MCF 10A (cell line): ENCODE measurements around the gene H2BK1. TPM values are rescaled to one million over a fixed set of nuclear protein-coding genes. Genes with fewer than 3 reads are reported as not detected.

Experiments used
- BruUV-seq: library from RNA; stranded (reverse); fragments of 400-500 nt; replicated peaks from 2 replicates; lab custom pipeline; 2021; lab: Mats Ljungman, UMichigan
- CTCF ChIA-PET: fragments of 300-600 bp; sonication (Branson Sonifier 250); formaldehyde crosslinking; extraction: SDS; loops from one replicate; lab custom pipeline; 2021; ENCODE audit warnings: antibody characterized with exemption, inconsistent platforms; lab: Yijun Ruan, JAX
- POLR2A ChIA-PET: fragments of 300-600, 350-650 bp; sonication (Branson Sonifier 250); formaldehyde crosslinking; extraction: SDS; loops from one replicate; lab custom pipeline; 2020; ENCODE audit warnings: antibody characterized with exemption, inconsistent platforms; lab: Yijun Ruan, JAX
- DNase-seq: peaks from one replicate; pipeline ENCODE4 v3.0.0-alpha.2; 2018; ENCODE audit not compliant: unreplicated experiment
- H3K27ac Mint-ChIP-seq: one replicate; pipeline ENCODE4 v1.8.0; 2022; ENCODE audit warnings: mild to moderate bottlenecking, low read depth, mixed read lengths; ENCODE audit not compliant: unreplicated experiment
- H3K27me3 Mint-ChIP-seq: one replicate; pipeline ENCODE4 v1.8.0; 2022; ENCODE audit warnings: mixed read lengths; ENCODE audit not compliant: insufficient read depth, unreplicated experiment
- H3K36me3 Mint-ChIP-seq: one replicate; pipeline ENCODE4 v1.8.0; 2022; ENCODE audit warnings: mild to moderate bottlenecking, moderate library complexity, mixed read lengths; ENCODE audit not compliant: insufficient read depth, unreplicated experiment
- H3K4me1 Mint-ChIP-seq: one replicate; pipeline ENCODE4 v1.8.0; 2022; ENCODE audit warnings: mixed read lengths; ENCODE audit not compliant: insufficient read depth, unreplicated experiment
- H3K4me3 Mint-ChIP-seq: one replicate; pipeline ENCODE4 v1.8.0; 2022; ENCODE audit warnings: mild to moderate bottlenecking, moderate library complexity, mixed read lengths; ENCODE audit not compliant: unreplicated experiment
- H3K9me3 Mint-ChIP-seq: one replicate; pipeline ENCODE4 v1.8.0; 2022; ENCODE audit warnings: mixed read lengths; ENCODE audit not compliant: unreplicated experiment
- CTCF ChIP-seq: fragments of 200-600 bp; IDR thresholded peaks from one replicate; pipeline ENCODE4 v1.8.0; 2022; ENCODE audit warnings: antibody characterized with exemption, mild to moderate bottlenecking; ENCODE audit not compliant: unreplicated experiment
- intact Hi-C: fragments of 100-400 bp; cut with micrococcal nuclease; formaldehyde crosslinking; loops from 2 replicates; pipeline ENCODE4 v1.14.1; 2022
- total RNA-seq: library from RNA; stranded (reverse); gene quantifications from 2 replicates; pipeline ENCODE4 v1.2.3, GENCODE V29; 2022

The H2BK1 gene
- total RNA-seq, 1 experiment from 2014 or later = not detected

GRCh38 chr7:151167197-151167961 lies 42.9 kb downstream of the H2BK1 start, which contains the start of gene GBX1:
GBX1 (minus strand) TSS chr7:151167694; CDS start chr7:151167548, 146 bp downstream.
- Mint-ChIP-seq H3K36me3 (no peaks in the 10 kb centered on the region), H3K9me3 (no peaks in the 10 kb centered on the region), H3K4me3 (peak within 1 kb of the TSS; percentile 38), H3K27ac (no peak within 1 kb of the TSS), H3K27me3 (peaks cover 27% of the 10 kb centered on the region), H3K4me1 (no peaks in the 10 kb centered on the region)
- ChIA-PET POLR2A (no interaction called here), CTCF (no interaction called here)
- TF ChIP-seq CTCF = no peak
- no peak for DNase-seq
- BruUV-seq = no TSS peak
- intact Hi-C loops = no loop called here

- Mint-ChIP-seq H3K9me3 (no peaks in the 10 kb centered on the region), H3K27me3 (peaks cover 24% of the 10 kb centered on the region), H3K36me3 (no peaks in the 10 kb centered on the region), H3K4me1 (no peaks in the 10 kb centered on the region), H3K27ac (no peak overlapping the region), H3K4me3 (no peak overlapping the region)
- ChIA-PET CTCF (interaction anchor here (0.6 to 1.2 kb wide), 2 partner anchors 43 to 138 kb away, joined by 3 read pairs; no protein-coding TSS in a partner anchor), POLR2A (no interaction called here)
- BruUV-seq = no TSS peak
- intact Hi-C loops = no loop called here
- no peak for TF ChIP-seq CTCF
- DNase-seq = no peak
Observed at GRCh38 chr7:151166629-151167196, 43.6 kb downstream of the H2BK1 start.

- DNase-seq = no peak
- no TSS peak for BruUV-seq
- Mint-ChIP-seq H3K27me3 (no peaks in the 10 kb centered on the region), H3K9me3 (no peaks in the 10 kb centered on the region), H3K27ac (no peak overlapping the region), H3K4me1 (no peaks in the 10 kb centered on the region), H3K36me3 (no peaks in the 10 kb centered on the region), H3K4me3 (no peak overlapping the region)
- CTCF ChIA-PET = interaction anchor here (0.6 to 1.4 kb wide), 5 partner anchors 8 to 51 kb away, joined by 3 to 9 read pairs (median 4); no protein-coding TSS in a partner anchor
- TF ChIP-seq CTCF = no peak
- intact Hi-C loops = no loop called here
- POLR2A ChIA-PET = no interaction called here
Observed at GRCh38 chr7:151161757-151162156, 48.5 kb downstream of the H2BK1 start.

Other genes starting within 250 kb of the H2BK1 start
- gene KCNH2, start 232.2 kb downstream of the H2BK1 start, total RNA-seq = 0.09 TPM in 1 of 2 replicates, not detected in the other
- 0.20 and 0.30 TPM in 2 replicates for gene NOS3, start 219.5 kb downstream of the H2BK1 start, total RNA-seq
- 0.12 and 0.29 TPM in 2 replicates for gene ATG9B, start 186.0 kb downstream of the H2BK1 start, total RNA-seq
- gene ABCB8, start 182.0 kb downstream of the H2BK1 start, total RNA-seq = 73.4 and 76.1 TPM in 2 replicates
- 3.9 and 8.8 TPM in 2 replicates for gene ASIC3, start 162.0 kb downstream of the H2BK1 start, total RNA-seq
- gene CDK5, start 152.6 kb downstream of the H2BK1 start, total RNA-seq = 11.8 and 12.2 TPM in 2 replicates
- 112 and 114 TPM in 2 replicates for gene SLC4A2, start 150.9 kb downstream of the H2BK1 start, total RNA-seq
- 79.3 and 83.6 TPM in 2 replicates for gene FASTK, start 129.7 kb downstream of the H2BK1 start, total RNA-seq
- gene TMUB1, start 127.0 kb downstream of the H2BK1 start, total RNA-seq = 25.7 and 30.1 TPM in 2 replicates
- 95.6 and 138 TPM in 2 replicates for gene AGAP3, start 124.0 kb downstream of the H2BK1 start, total RNA-seq
- gene GBX1, start 42.8 kb downstream of the H2BK1 start, total RNA-seq = not detected in 2 replicates
- not detected in 2 replicates for gene ASB10, start 23.2 kb downstream of the H2BK1 start, total RNA-seq
- gene ABCF2, start 16.7 kb upstream of the H2BK1 start, total RNA-seq = 47.3 and 72.4 TPM in 2 replicates
- 28.2 and 33.8 TPM in 2 replicates for gene CHPF2, start 22.0 kb upstream of the H2BK1 start, total RNA-seq
- 3.8 and 5.3 TPM in 2 replicates for gene SMARCD3, start 38.2 kb upstream of the H2BK1 start, total RNA-seq
- 53.3 and 59.6 TPM in 2 replicates for gene NUB1, start 131.3 kb upstream of the H2BK1 start, total RNA-seq
- not detected in 2 replicates for gene WDR86, start 199.6 kb upstream of the H2BK1 start, total RNA-seq
- not detected in 2 replicates for gene CRYGN, start 229.7 kb upstream of the H2BK1 start, total RNA-seq